ENCODE data around the gene DDX27. TPM values are rescaled to one million over a fixed set of nuclear protein-coding genes. Genes with fewer than 3 reads are reported as not detected.
A peak's percentile ranks its signal among the peaks of the same experiment; 100 is the strongest.

The DDX27 gene
- total and polyA plus RNA-seq, 2 of the 13 experiments (the other 11 are each of a cell fraction or from before 2014, with no cell fraction given) = 42.6 to 72.8 TPM

- TF ChIP-seq CERS6 (CRISPR knock-in tag; IDR thresholded peaks at IDR 0.05) (no peak), MXD4 (CRISPR knock-in tag; IDR thresholded peaks at IDR 0.05) (peak; percentile 41; the same call in 1 of the 2 replicates), HOXA9 (CRISPR knock-in tag; IDR thresholded peaks at IDR 0.05; ENCODE audit: borderline replicate concordance) (no peak), ZNF225 (CRISPR knock-in tag; IDR thresholded peaks at IDR 0.05) (no peak), IKZF4 (CRISPR knock-in tag; IDR thresholded peaks at IDR 0.05; ENCODE audit: borderline replicate concordance, low read depth, not compliant biosample characterization) (no peak), ZBTB34 (CRISPR knock-in tag; IDR thresholded peaks at IDR 0.05) (no peak), KMT2A (CRISPR knock-in tag; IDR thresholded peaks at IDR 0.05) (peak; percentile 81), LRRFIP1 (CRISPR knock-in tag; conservative IDR thresholded peaks at IDR 0.05) (no peak), PHF8 (CRISPR knock-in tag; IDR thresholded peaks at IDR 0.05) (peak; percentile 44), SYNCRIP (IDR thresholded peaks at IDR 0.05; ENCODE audit: insufficient read depth, low read depth, low read length) (no peak), ZNF605 (CRISPR knock-in tag; IDR thresholded peaks at IDR 0.05) (no peak), ATF3 (CRISPR knock-in tag; IDR thresholded peaks at IDR 0.05) (no peak), PLSCR1 (CRISPR knock-in tag; IDR thresholded peaks at IDR 0.05; ENCODE audit: borderline replicate concordance) (no peak), ZNF331 (CRISPR knock-in tag; IDR thresholded peaks at IDR 0.05) (0 out of 2 replicates have a peak, but pooled peaks have one; percentile 10), KDM5B (CRISPR knock-in tag; IDR thresholded peaks at IDR 0.05; ENCODE audit: borderline replicate concordance) (0 out of 2 replicates have a peak, but pooled peaks have one; percentile 24), JDP2 (CRISPR knock-in tag; IDR thresholded peaks at IDR 0.05; ENCODE audit: borderline replicate concordance) (no peak), ZNF44 (CRISPR knock-in tag; IDR thresholded peaks at IDR 0.05) (no peak), U2AF2 (IDR thresholded peaks at IDR 0.05; ENCODE audit: low read depth, low read length) (no peak), SNAPC2 (CRISPR knock-in tag; IDR thresholded peaks at IDR 0.05) (no peak), BRF2 (CRISPR knock-in tag; IDR thresholded peaks at IDR 0.05) (no peak), SOX13 (IDR thresholded peaks at IDR 0.05) (no peak), SOX13 (CRISPR knock-in tag; conservative IDR thresholded peaks at IDR 0.05 in 1 of 2, IDR thresholded peaks at IDR 0.05 in 1 of 2) (peak in 1 of 2 experiments; percentile 34; a peak in 1 of 4 replicates)
These were observed 32.5 kb upstream of the DDX27 start (continued) for GRCh38 chr20:49186535-49187329.
